Suppressor macrophage (primary cell): ENCODE data around the gene G3BP2.

Experiments used
- DNase-seq, 4 experiments: peaks; one replicate each; pipeline ENCODE4 v3.0.0-alpha.2; 2020 to 2022

Gene G3BP2

GRCh38 chr4:75637827-75638226, 35.4 kb downstream of the G3BP2 start:
- no peak for DNase-seq

- DNase-seq, result no peak
Observed at GRCh38 chr4:75637176-75637575, 36.0 kb downstream of the G3BP2 start.

GRCh38 chr4:75634951-75635350, 38.3 kb downstream of the G3BP2 start:
- DNase-seq, result no peak

- DNase-seq, result no peak
Observed at GRCh38 chr4:75634281-75634680, 38.9 kb downstream of the G3BP2 start.

- peak in 3 of 4 experiments; percentile 4 to 39 (median 21) for DNase-seq
Observed at GRCh38 chr4:75633846-75634245, 39.4 kb downstream of the G3BP2 start.

- DNase-seq, result no peak
Observed at GRCh38 chr4:75630937-75631329, 42.3 kb downstream of the G3BP2 start.

- DNase-seq, result peak; percentile 69 to 88 (median 80)
Observed at GRCh38 chr4:75630174-75630936, 42.9 kb downstream of the G3BP2 start, which contains the start of gene CDKL2. Gene CDKL2, minus strand, starts transcription at chr4:75630528. Its CDS starts 4,540 bp downstream, at chr4:75625988.

- no peak for DNase-seq
Observed at GRCh38 chr4:75629239-75629638, 44.0 kb downstream of the G3BP2 start.

GRCh38 chr4:75623026-75623425, 50.2 kb downstream of the G3BP2 start:
- peak; percentile 19 to 54 (median 42) for DNase-seq

- no peak for DNase-seq
Observed at GRCh38 chr4:75621715-75622114, 51.5 kb downstream of the G3BP2 start.

- DNase-seq, result no peak
Observed at GRCh38 chr4:75612306-75612705, 60.9 kb downstream of the G3BP2 start.

GRCh38 chr4:75605928-75606327, 67.3 kb downstream of the G3BP2 start:
- no peak for DNase-seq

- DNase-seq, result no peak
Observed at GRCh38 chr4:75599647-75600046, 73.6 kb downstream of the G3BP2 start.

- peak in 2 of 4 experiments; percentile 34 to 39 for DNase-seq
Observed at GRCh38 chr4:75598390-75598789, 74.8 kb downstream of the G3BP2 start.

GRCh38 chr4:75596061-75596460, 77.2 kb downstream of the G3BP2 start:
- DNase-seq, result no peak

GRCh38 chr4:75593393-75593792, 79.8 kb downstream of the G3BP2 start:
- no peak for DNase-seq
